Measurements from ENCODE around the gene SAP130. TPM values are rescaled to one million over a fixed set of nuclear protein-coding genes. Genes with fewer than 3 reads are reported as not detected.
A peak's percentile ranks its signal among the peaks of the same experiment; 100 is the strongest.

SAP130 gene
- polyA plus RNA-seq, 1 donor (not counting 4 experiments of a cell fraction or from before 2014, with no cell fraction given), result 11.6 TPM

DNA sequence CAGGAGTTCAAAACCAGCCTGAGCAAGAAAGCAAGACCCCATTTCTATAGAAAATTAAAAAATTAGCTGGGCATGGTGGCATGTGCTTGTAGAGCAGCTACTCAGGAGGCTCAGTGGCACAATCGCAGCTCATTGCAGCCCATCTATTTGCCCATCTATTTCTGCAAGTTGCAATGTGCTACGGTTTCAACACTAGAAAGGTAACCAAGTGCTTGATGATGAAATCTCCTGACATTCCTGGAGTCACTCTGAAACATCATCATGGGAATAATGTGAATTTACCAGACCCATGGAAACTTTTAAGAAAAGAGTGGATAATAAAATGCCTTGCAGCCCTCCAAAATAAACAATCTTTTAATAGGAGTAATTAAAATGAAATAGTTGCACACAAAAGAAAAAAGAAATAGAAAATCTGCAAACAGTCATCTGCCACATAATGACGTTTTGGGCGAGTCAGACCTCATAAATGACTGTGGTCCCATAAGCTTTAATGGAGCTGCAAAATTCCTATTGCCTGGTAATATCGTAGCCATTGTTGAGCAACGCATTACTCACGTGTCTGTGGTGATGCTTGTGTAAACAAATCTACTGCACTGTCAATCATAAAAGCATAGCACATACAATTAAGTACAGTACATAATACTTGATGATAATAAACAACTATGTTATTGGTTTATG lies 95.5 kb downstream of the SAP130 start:
- H3K9me3 ChIP-seq (ENCODE audit: control insufficient read depth, low read depth, low read length), result no peaks in the 10 kb centered on the region
- H3K4me1 ChIP-seq (ENCODE audit: control insufficient read depth, extremely low read depth, insufficient read depth, low read length), result peaks cover 8% of the 10 kb centered on the region
- no peaks in the 10 kb centered on the region for H3K36me3 ChIP-seq (ENCODE audit: control insufficient read depth in 2 of 2, extremely low read depth in 1 of 2, insufficient read depth in 2 of 2, low read length in 2 of 2)
- no peaks in the 10 kb centered on the region for H4K20me1 ChIP-seq (ENCODE audit: control insufficient read depth, extremely low read depth, insufficient read depth, low read length)
- no peak overlapping the region for H2AFZ ChIP-seq (ENCODE audit: control insufficient read depth, low read length)
- no peaks in the 10 kb centered on the region for H3K9me1 ChIP-seq (ENCODE audit: control insufficient read depth, extremely low read depth, insufficient read depth, low read length)
- dilution Hi-C loops (cut with MboI; ENCODE audit: extremely low pct_ligation_motif_present, low sequenced_read_pairs), result no loop called here
- no peak overlapping the region for H3K4me3 ChIP-seq (ENCODE audit: control insufficient read depth in 2 of 3, extremely low read depth in 1 of 3, insufficient read depth in 2 of 3, low read depth in 1 of 3, low read length in 3 of 3)
- DNase-seq (ENCODE audit: low read depth, low spot score) (peak; percentile 2), FAIRE-seq (peak; percentile 61)
- no peak overlapping the region for H3K4me2 ChIP-seq (ENCODE audit: control insufficient read depth, extremely low read depth, insufficient read depth, low read depth, low read length)
- no peak overlapping the region for H3K9ac ChIP-seq (ENCODE audit: control insufficient read depth, extremely low read depth, insufficient read depth, low read length)
- no peaks in the 10 kb centered on the region for H3K79me2 ChIP-seq (ENCODE audit: control insufficient read depth, insufficient read depth, low read length)
- TF ChIP-seq, protein P1, sequence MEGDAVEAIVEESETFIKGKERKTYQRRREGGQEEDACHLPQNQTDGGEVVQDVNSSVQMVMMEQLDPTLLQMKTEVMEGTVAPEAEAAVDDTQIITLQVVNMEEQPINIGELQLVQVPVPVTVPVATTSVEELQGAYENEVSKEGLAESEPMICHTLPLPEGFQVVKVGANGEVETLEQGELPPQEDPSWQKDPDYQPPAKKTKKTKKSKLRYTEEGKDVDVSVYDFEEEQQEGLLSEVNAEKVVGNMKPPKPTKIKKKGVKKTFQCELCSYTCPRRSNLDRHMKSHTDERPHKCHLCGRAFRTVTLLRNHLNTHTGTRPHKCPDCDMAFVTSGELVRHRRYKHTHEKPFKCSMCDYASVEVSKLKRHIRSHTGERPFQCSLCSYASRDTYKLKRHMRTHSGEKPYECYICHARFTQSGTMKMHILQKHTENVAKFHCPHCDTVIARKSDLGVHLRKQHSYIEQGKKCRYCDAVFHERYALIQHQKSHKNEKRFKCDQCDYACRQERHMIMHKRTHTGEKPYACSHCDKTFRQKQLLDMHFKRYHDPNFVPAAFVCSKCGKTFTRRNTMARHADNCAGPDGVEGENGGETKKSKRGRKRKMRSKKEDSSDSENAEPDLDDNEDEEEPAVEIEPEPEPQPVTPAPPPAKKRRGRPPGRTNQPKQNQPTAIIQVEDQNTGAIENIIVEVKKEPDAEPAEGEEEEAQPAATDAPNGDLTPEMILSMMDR (optimal IDR thresholded peaks at IDR 0.05 in 1 of 3, IDR thresholded peaks at IDR 0.05 in 1 of 3, conservative IDR thresholded peaks at IDR 0.05 in 1 of 3; ENCODE audit: extremely low read depth in 1 of 3, insufficient read depth in 2 of 3, low read length in 3 of 3), result no peak
- no peak for TF ChIP-seq EZH2 (IDR thresholded peaks at IDR 0.05; ENCODE audit: low read length)
- no peak overlapping the region for H3K27ac ChIP-seq (ENCODE audit: control insufficient read depth, insufficient read depth, low read length)
- H3K27me3 ChIP-seq (ENCODE audit: control insufficient read depth, extremely low read depth, insufficient read depth, low read length), result peaks cover 8% of the 10 kb centered on the region

DNA sequence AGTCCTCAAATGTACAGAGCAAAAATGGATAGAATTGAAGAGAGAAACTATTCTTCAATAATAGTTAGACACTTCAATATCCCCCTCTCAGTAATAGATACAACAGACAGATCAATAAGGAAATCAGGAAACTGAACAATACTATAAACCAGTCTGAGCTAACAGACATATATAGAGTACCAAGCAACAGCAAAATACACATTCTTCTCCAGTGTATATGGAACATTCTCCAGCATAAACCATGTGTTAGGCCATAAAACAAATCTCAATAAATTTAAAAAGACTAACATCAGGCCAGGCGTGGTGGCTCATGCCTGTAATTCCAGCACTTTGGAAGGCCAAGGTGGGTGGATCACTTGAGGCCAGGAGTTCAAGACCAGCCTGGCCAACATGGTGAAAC lies 98.4 kb downstream of the SAP130 start:
- Histone ChIP-seq H3K9me3 (ENCODE audit: control insufficient read depth, low read depth, low read length) (no peaks in the 10 kb centered on the region), H3K27me3 (ENCODE audit: control insufficient read depth, extremely low read depth, insufficient read depth, low read length) (peaks cover 8% of the 10 kb centered on the region), H4K20me1 (ENCODE audit: control insufficient read depth, extremely low read depth, insufficient read depth, low read length) (no peaks in the 10 kb centered on the region), H2AFZ (ENCODE audit: control insufficient read depth, low read length) (no peak overlapping the region), H3K27ac (ENCODE audit: control insufficient read depth, insufficient read depth, low read length) (no peak overlapping the region), H3K79me2 (ENCODE audit: control insufficient read depth, insufficient read depth, low read length) (no peaks in the 10 kb centered on the region), H3K9me1 (ENCODE audit: control insufficient read depth, extremely low read depth, insufficient read depth, low read length) (no peaks in the 10 kb centered on the region), H3K4me3 (ENCODE audit: control insufficient read depth in 2 of 3, extremely low read depth in 1 of 3, insufficient read depth in 2 of 3, low read depth in 1 of 3, low read length in 3 of 3) (no peak overlapping the region), H3K36me3 (ENCODE audit: control insufficient read depth in 2 of 2, extremely low read depth in 1 of 2, insufficient read depth in 2 of 2, low read length in 2 of 2) (no peaks in the 10 kb centered on the region), H3K9ac (ENCODE audit: control insufficient read depth, extremely low read depth, insufficient read depth, low read length) (no peak overlapping the region), H3K4me2 (ENCODE audit: control insufficient read depth, extremely low read depth, insufficient read depth, low read depth, low read length) (no peak overlapping the region), H3K4me1 (ENCODE audit: control insufficient read depth, extremely low read depth, insufficient read depth, low read length) (peaks cover 8% of the 10 kb centered on the region)
- TF ChIP-seq, protein P1 (optimal IDR thresholded peaks at IDR 0.05 in 1 of 3, IDR thresholded peaks at IDR 0.05 in 1 of 3, conservative IDR thresholded peaks at IDR 0.05 in 1 of 3; ENCODE audit: extremely low read depth in 1 of 3, insufficient read depth in 2 of 3, low read length in 3 of 3), result no peak
- TF ChIP-seq EZH2 (IDR thresholded peaks at IDR 0.05; ENCODE audit: low read length), result no peak
- FAIRE-seq (no peak), DNase-seq (ENCODE audit: low read depth, low spot score) (no peak)
- dilution Hi-C loops (cut with MboI; ENCODE audit: extremely low pct_ligation_motif_present, low sequenced_read_pairs), result no loop called here

Measured in keratinocyte (primary cell).